ENCODE results near the gene SUPT6H. TPM values are rescaled to one million over a fixed set of nuclear protein-coding genes. Genes with fewer than 3 reads are reported as not detected.
A peak's percentile ranks its signal among the peaks of the same experiment; 100 is the strongest.

SUPT6H gene
- total RNA-seq, 4 donors from 2014 or later = 61.5 to 101 (median 96.0) TPM

- TF ChIP-seq POLR2A (IDR thresholded peaks at IDR 0.05) (peak; percentile 79 to 99), CTCF (IDR thresholded peaks at IDR 0.05) (peak in 4 of 6 experiments; percentile 24 to 68 (median 62))
- Histone ChIP-seq H3K27me3 (no peaks in the 10 kb centered on the region), H3K27ac (peak within 1 kb of the TSS; percentile 99 to 100 (median 99)), H3K4me3 (peak within 1 kb of the TSS; percentile 79 to 97 (median 90)), H3K36me3 (peaks cover 0 to 12% (median 0%) of the 10 kb centered on the region in 3 donors), H3K4me1 (peaks cover 3 to 48% (median 38%) of the 10 kb centered on the region in 4 donors), H3K9me3 (no peaks in the 10 kb centered on the region)
- DNase-seq = peak; percentile 89 to 93 (median 91)
Observed at GRCh38 chr17:28743243-28744103, 81.5 kb downstream of the SUPT6H start, which contains the start of gene TRAF4. Gene TRAF4, plus strand, starts transcription at chr17:28744011. Its CDS starts 102 bp downstream, at chr17:28744113.

DNA sequence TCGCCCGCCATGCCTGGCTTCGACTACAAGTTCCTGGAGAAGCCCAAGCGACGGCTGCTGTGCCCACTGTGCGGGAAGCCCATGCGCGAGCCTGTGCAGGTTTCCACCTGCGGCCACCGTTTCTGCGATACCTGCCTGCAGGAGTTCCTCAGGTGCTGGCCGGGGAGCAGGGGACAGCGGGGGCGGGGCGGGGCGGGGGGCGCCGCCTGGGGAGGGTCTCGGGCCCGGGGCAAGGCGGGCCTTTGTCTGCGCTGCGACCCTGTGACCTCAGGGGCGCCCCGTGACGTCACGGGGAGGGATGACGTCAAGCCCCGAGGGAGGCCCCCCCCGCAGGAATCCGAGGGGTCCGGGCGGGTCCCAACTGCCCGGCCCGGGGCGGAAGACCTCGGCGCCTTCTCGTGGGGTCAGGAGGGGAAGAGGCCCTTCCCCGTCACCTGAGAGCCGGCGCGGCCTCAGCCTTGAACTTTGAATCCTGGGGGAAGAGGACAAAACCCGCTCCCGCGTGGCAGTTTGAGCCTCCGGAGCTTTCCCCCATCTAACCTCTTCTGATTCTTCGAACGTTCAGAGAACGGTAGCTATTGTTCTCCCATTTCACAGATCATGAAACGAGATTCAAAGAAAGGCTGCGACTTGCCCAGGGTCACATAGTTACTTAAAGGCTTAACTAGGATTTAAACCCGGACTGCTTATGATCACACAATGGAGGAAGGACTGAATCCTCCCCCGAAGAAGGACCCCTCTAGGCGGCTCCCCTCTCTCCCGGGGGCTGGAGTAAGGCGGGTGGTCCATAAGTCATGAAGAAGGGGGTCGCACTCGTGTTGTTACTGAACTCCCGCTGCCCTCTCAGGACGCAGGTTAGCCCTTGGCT lies 82.3 kb downstream of the SUPT6H start:
- Histone ChIP-seq H3K4me1 (peaks cover 3 to 52% (median 34%) of the 10 kb centered on the region in 4 donors), H3K27me3 (no peaks in the 10 kb centered on the region), H3K36me3 (peaks cover 0 to 20% (median 0%) of the 10 kb centered on the region in 3 donors), H3K9me3 (no peaks in the 10 kb centered on the region), H3K4me3 (peak overlapping the region; percentile 79 to 97 (median 90)), H3K27ac (peak overlapping the region; percentile 99 to 100 (median 99))
- peak; percentile 77 to 82 (median 80) for DNase-seq
- TF ChIP-seq CTCF (IDR thresholded peaks at IDR 0.05) = no peak
- peak; percentile 26 to 49 for TF ChIP-seq POLR2A (IDR thresholded peaks at IDR 0.05)

GRCh38 chr17:28744972-28745785 lies 83.2 kb downstream of the SUPT6H start:
- H3K4me3 ChIP-seq = peak overlapping the region; percentile 79 to 97 (median 90)
- H3K27ac ChIP-seq = peak overlapping the region; percentile 99 to 100 (median 99)
- H3K4me1 ChIP-seq = peaks cover 3 to 59% (median 35%) of the 10 kb centered on the region in 4 donors
- no peaks in the 10 kb centered on the region for H3K27me3 ChIP-seq
- H3K9me3 ChIP-seq = no peaks in the 10 kb centered on the region
- no peak for TF ChIP-seq CTCF (IDR thresholded peaks at IDR 0.05)
- peaks cover 0 to 24% (median 0%) of the 10 kb centered on the region in 3 donors for H3K36me3 ChIP-seq
- DNase-seq = peak; percentile 63 to 74 (median 74)

- peak overlapping the region; percentile 99 to 100 (median 99) for H3K27ac ChIP-seq
- no peak for TF ChIP-seq CTCF (IDR thresholded peaks at IDR 0.05)
- peak; percentile 45 to 46 for TF ChIP-seq POLR2A (IDR thresholded peaks at IDR 0.05)
- DNase-seq = peak in 2 of 3 donors; percentile 77 to 81
- H3K4me1 ChIP-seq = peaks cover 3 to 59% (median 33%) of the 10 kb centered on the region in 4 donors
- H3K27me3 ChIP-seq = no peaks in the 10 kb centered on the region
- H3K36me3 ChIP-seq = peaks cover 0 to 31% (median 0%) of the 10 kb centered on the region in 3 donors
- no peaks in the 10 kb centered on the region for H3K9me3 ChIP-seq
- peak overlapping the region; percentile 79 to 97 (median 90) for H3K4me3 ChIP-seq
Observed at GRCh38 chr17:28745786-28746411, 83.9 kb downstream of the SUPT6H start.
